ENCODE data around the gene PLEKHA6.

PLEKHA6 gene

GRCh38 chr1:204360314-204360713 lies 585 bp upstream of the PLEKHA6 start:
- Histone ChIP-seq H3K27ac (no peak overlapping the region), H3K4me3 (no peak overlapping the region)

- Histone ChIP-seq H3K4me3 (no peak overlapping the region), H3K27ac (no peak overlapping the region)
Measured at GRCh38 chr1:204359131-204359473, 627 bp downstream of the PLEKHA6 start.

- Histone ChIP-seq H3K27ac (no peak overlapping the region), H3K4me3 (no peak overlapping the region)
Measured at GRCh38 chr1:204358605-204359004, 1.1 kb downstream of the PLEKHA6 start.

GRCh38 chr1:204357551-204358490 lies 1.9 kb downstream of the PLEKHA6 start:
- Histone ChIP-seq H3K4me3 (no peak overlapping the region), H3K27ac (no peak overlapping the region)

- Histone ChIP-seq H3K27ac (no peak overlapping the region), H3K4me3 (no peak overlapping the region)
Measured at GRCh38 chr1:204356997-204357396, 2.7 kb downstream of the PLEKHA6 start.

- H3K27ac ChIP-seq: no peak overlapping the region
- no peak overlapping the region for H3K4me3 ChIP-seq
Measured at GRCh38 chr1:204355913-204356312, 3.8 kb downstream of the PLEKHA6 start.

- Histone ChIP-seq H3K27ac (no peak overlapping the region), H3K4me3 (no peak overlapping the region)
Measured at GRCh38 chr1:204354579-204354978, 5.2 kb downstream of the PLEKHA6 start.

- no peak overlapping the region for H3K27ac ChIP-seq
- H3K4me3 ChIP-seq: no peak overlapping the region
Measured at GRCh38 chr1:204353213-204353910, 6.4 kb downstream of the PLEKHA6 start.

GRCh38 chr1:204350857-204351573 lies 8.7 kb downstream of the PLEKHA6 start:
- Histone ChIP-seq H3K4me3 (no peak overlapping the region), H3K27ac (no peak overlapping the region)

- no peak overlapping the region for H3K27ac ChIP-seq
- no peak overlapping the region for H3K4me3 ChIP-seq
Measured at GRCh38 chr1:204350312-204350711, 9.4 kb downstream of the PLEKHA6 start.

GRCh38 chr1:204349602-204350001 lies 10.1 kb downstream of the PLEKHA6 start:
- Histone ChIP-seq H3K4me3 (no peak overlapping the region), H3K27ac (no peak overlapping the region)

- Histone ChIP-seq H3K27ac (peak overlapping the region in 4 of 21 experiments; percentile 47 to 59 (median 54)), H3K4me3 (no peak overlapping the region)
Measured at GRCh38 chr1:204348722-204349121, 11.0 kb downstream of the PLEKHA6 start.

- Histone ChIP-seq H3K27ac (peak overlapping the region in 4 of 21 experiments; percentile 47 to 59 (median 54)), H3K4me3 (no peak overlapping the region)
Measured at GRCh38 chr1:204348242-204348641, 11.5 kb downstream of the PLEKHA6 start.

GRCh38 chr1:204345941-204346645 lies 13.6 kb downstream of the PLEKHA6 start:
- H3K4me3 ChIP-seq: no peak overlapping the region
- no peak overlapping the region for H3K27ac ChIP-seq

GRCh38 chr1:204345438-204345841 lies 14.3 kb downstream of the PLEKHA6 start:
- Histone ChIP-seq H3K4me3 (no peak overlapping the region), H3K27ac (no peak overlapping the region)

GRCh38 chr1:204344665-204345355 lies 14.9 kb downstream of the PLEKHA6 start:
- H3K27ac ChIP-seq: no peak overlapping the region
- no peak overlapping the region for H3K4me3 ChIP-seq

GRCh38 chr1:204343802-204344201 lies 15.9 kb downstream of the PLEKHA6 start:
- no peak overlapping the region for H3K4me3 ChIP-seq
- H3K27ac ChIP-seq: no peak overlapping the region

GRCh38 chr1:204343247-204343646 lies 16.5 kb downstream of the PLEKHA6 start:
- H3K4me3 ChIP-seq: no peak overlapping the region
- H3K27ac ChIP-seq: no peak overlapping the region

- Histone ChIP-seq H3K4me3 (no peak overlapping the region), H3K27ac (no peak overlapping the region)
Measured at GRCh38 chr1:204342310-204342709, 17.4 kb downstream of the PLEKHA6 start.

Measured in skin epidermis (tissue), 12 donors.